H1 (cell line): ENCODE results near the gene DNAJB11. TPM values are rescaled to one million over a fixed set of nuclear protein-coding genes. Genes with fewer than 3 reads are reported as not detected.

Experiments used
- ASH2L ChIP-seq: fragments of 200-600, 300-600 bp; sonication (generic); IDR thresholded peaks from one replicate; pipeline ENCODE4 v1.7.1; 2017; ENCODE audit warnings: low read length
- TBP ChIP-seq: IDR thresholded peaks from 2 replicates; pipeline ENCODE4 v1.6.1; 2011; ENCODE audit warnings: low read depth, low read length, improper control_type of control experiment
- polyA plus RNA-seq, 7 experiments: library from polyadenylated mRNA; depleted of rRNA in 3 of 7; stranded (reverse) in 5 of 7; unstranded in 2 of 7; fragments of >200 nt in 5 of 7; fragments of 200-250 nt in 2 of 7; gene quantifications; 1 replicate in 5 of 7; 2 replicates in 1 of 7; 4 replicates in 1 of 7; pipeline versions ENCODE4 v1.2.1 to v1.2.3, GENCODE V29; 2011 to 2013; ENCODE audit warnings: missing spikeins in 2 of 7, mixed read lengths in 2 of 7
- total RNA-seq: library from RNA; stranded (reverse); fragmentation: NEBNext Ultra II Directional; extraction: Animal tissue kit (Norgen Biotek cat#: 25700); gene quantifications from 2 replicates; pipeline ENCODE4 v1.2.1, GENCODE V29; 2021

Gene DNAJB11
- total and polyA plus RNA-seq, 2 of the 8 experiments (the other 6 are each of a cell fraction or from before 2014, with no cell fraction given), result 14.6 to 63.9 TPM

DNA sequence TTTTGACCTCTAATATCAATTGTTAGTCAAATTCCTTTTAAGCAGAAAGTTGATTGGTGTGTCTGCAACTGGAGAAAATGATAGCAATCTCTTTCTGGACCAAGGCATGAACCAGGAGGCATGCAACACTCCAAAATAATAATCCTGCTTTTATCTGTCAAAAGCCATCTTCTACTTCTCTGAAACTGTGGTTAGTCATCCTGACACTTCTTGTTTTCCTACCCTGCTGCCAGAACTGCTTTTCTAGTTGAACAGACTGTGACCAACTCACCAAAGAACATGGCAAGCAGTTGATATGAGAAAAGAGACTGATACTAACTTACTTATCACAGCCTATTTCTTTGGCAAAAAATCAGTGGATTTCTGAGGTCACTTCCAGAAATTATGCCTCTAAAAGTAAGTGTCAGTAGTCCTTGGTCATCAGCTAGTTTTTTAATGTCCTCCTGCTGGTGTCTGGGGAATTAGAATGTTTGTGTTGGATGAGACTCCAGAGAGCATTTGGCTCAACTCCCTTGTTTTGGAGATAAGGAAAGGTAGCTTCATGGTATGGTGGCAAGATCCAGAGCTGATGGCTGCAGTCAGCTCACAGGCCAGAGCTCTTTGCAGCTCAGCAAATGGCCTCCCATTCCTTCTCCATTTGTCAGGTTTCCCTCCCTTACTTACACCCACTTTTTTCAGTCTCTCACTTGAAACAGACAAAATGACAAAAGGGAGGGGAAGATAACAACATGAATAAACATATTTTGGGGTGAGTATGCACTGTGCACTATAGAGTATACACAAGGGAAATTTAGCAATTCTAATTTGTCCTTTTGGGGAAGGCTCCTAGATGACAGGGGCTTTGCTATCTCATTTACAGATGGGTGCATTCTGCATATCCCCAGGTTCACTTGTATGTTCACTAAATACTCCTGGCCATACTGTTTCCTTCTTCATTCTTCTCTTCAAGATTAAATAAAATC lies 33.4 kb upstream of the DNAJB11 start (continued):
- TF ChIP-seq ASH2L (no peak), TBP (no peak)
